Measurements from ENCODE around the gene BRD3. TPM values are rescaled to one million over a fixed set of nuclear protein-coding genes. Genes with fewer than 3 reads are reported as not detected.

BRD3 gene
- total RNA-seq, 1 experiment from 2014 or later = 108 TPM

- TF ChIP-seq, protein P1, sequence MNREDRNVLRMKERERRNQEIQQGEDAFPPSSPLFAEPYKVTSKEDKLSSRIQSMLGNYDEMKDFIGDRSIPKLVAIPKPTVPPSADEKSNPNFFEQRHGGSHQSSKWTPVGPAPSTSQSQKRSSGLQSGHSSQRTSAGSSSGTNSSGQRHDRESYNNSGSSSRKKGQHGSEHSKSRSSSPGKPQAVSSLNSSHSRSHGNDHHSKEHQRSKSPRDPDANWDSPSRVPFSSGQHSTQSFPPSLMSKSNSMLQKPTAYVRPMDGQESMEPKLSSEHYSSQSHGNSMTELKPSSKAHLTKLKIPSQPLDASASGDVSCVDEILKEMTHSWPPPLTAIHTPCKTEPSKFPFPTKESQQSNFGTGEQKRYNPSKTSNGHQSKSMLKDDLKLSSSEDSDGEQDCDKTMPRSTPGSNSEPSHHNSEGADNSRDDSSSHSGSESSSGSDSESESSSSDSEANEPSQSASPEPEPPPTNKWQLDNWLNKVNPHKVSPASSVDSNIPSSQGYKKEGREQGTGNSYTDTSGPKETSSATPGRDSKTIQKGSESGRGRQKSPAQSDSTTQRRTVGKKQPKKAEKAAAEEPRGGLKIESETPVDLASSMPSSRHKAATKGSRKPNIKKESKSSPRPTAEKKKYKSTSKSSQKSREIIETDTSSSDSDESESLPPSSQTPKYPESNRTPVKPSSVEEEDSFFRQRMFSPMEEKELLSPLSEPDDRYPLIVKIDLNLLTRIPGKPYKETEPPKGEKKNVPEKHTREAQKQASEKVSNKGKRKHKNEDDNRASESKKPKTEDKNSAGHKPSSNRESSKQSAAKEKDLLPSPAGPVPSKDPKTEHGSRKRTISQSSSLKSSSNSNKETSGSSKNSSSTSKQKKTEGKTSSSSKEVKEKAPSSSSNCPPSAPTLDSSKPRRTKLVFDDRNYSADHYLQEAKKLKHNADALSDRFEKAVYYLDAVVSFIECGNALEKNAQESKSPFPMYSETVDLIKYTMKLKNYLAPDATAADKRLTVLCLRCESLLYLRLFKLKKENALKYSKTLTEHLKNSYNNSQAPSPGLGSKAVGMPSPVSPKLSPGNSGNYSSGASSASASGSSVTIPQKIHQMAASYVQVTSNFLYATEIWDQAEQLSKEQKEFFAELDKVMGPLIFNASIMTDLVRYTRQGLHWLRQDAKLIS (CRISPR knock-in tag; IDR thresholded peaks at IDR 0.05; ENCODE audit: borderline replicate concordance) = no peak
- TF ChIP-seq, protein P2, sequence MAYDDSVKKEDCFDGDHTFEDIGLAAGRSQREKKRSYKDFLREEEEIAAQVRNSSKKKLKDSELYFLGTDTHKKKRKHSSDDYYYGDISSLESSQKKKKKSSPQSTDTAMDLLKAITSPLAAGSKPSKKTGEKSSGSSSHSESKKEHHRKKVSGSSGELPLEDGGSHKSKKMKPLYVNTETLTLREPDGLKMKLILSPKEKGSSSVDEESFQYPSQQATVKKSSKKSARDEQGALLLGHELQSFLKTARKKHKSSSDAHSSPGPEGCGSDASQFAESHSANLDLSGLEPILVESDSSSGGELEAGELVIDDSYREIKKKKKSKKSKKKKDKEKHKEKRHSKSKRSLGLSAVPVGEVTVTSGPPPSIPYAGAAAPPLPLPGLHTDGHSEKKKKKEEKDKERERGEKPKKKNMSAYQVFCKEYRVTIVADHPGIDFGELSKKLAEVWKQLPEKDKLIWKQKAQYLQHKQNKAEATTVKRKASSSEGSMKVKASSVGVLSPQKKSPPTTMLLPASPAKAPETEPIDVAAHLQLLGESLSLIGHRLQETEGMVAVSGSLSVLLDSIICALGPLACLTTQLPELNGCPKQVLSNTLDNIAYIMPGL (CRISPR knock-in tag; IDR thresholded peaks at IDR 0.05) = no peak
- TF ChIP-seq ATF1 (CRISPR knock-in tag; IDR thresholded peaks at IDR 0.05) (no peak), SP1 (CRISPR knock-in tag; conservative IDR thresholded peaks at IDR 0.05) (no peak), NFYB (CRISPR knock-in tag; conservative IDR thresholded peaks at IDR 0.05; ENCODE audit: low read depth) (no peak), CREM (CRISPR knock-in tag; IDR thresholded peaks at IDR 0.05) (no peak)
- TF ChIP-seq, protein P3, sequence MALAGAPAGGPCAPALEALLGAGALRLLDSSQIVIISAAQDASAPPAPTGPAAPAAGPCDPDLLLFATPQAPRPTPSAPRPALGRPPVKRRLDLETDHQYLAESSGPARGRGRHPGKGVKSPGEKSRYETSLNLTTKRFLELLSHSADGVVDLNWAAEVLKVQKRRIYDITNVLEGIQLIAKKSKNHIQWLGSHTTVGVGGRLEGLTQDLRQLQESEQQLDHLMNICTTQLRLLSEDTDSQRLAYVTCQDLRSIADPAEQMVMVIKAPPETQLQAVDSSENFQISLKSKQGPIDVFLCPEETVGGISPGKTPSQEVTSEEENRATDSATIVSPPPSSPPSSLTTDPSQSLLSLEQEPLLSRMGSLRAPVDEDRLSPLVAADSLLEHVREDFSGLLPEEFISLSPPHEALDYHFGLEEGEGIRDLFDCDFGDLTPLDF (CRISPR knock-in tag; IDR thresholded peaks at IDR 0.05) = no peak
These were observed 17.8 kb downstream of the BRD3 start (continued) for GRCh38 chr9:134049772-134050588.

DNA sequence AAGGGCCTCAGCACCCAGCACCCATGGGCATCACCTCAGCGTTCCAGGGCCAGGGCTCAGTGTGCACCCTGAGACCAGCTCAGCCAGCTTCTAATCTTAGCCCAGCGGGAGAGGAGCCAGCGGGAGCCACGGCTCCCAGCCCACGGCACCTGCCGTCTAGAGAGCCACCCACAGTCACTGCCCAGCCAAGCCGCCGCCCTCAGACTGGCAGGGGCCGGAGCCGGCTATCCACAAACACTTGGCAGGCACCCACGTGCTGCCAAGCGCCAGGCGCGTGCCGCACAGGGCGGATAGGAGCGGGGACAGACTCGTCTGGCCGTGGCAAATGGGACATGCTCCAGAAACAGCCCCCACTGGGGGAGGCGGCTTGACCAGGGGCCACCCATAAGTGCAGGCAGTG, 18.6 kb downstream of the BRD3 start:
- TF ChIP-seq CTCF (IDR thresholded peaks at IDR 0.05) = no peak
- TF ChIP-seq, protein P4, sequence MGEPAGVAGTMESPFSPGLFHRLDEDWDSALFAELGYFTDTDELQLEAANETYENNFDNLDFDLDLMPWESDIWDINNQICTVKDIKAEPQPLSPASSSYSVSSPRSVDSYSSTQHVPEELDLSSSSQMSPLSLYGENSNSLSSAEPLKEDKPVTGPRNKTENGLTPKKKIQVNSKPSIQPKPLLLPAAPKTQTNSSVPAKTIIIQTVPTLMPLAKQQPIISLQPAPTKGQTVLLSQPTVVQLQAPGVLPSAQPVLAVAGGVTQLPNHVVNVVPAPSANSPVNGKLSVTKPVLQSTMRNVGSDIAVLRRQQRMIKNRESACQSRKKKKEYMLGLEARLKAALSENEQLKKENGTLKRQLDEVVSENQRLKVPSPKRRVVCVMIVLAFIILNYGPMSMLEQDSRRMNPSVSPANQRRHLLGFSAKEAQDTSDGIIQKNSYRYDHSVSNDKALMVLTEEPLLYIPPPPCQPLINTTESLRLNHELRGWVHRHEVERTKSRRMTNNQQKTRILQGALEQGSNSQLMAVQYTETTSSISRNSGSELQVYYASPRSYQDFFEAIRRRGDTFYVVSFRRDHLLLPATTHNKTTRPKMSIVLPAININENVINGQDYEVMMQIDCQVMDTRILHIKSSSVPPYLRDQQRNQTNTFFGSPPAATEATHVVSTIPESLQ (CRISPR knock-in tag; IDR thresholded peaks at IDR 0.05) = no peak
- no peak for TF ChIP-seq ERG (CRISPR knock-in tag; IDR thresholded peaks at IDR 0.05)
- TF ChIP-seq ESRRA (CRISPR knock-in tag; IDR thresholded peaks at IDR 0.05; ENCODE audit: borderline replicate concordance) = no peak
- TF ChIP-seq, protein P5, sequence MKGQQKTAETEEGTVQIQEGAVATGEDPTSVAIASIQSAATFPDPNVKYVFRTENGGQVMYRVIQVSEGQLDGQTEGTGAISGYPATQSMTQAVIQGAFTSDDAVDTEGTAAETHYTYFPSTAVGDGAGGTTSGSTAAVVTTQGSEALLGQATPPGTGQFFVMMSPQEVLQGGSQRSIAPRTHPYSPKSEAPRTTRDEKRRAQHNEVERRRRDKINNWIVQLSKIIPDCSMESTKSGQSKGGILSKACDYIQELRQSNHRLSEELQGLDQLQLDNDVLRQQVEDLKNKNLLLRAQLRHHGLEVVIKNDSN (CRISPR knock-in tag; IDR thresholded peaks at IDR 0.05) = no peak
- TF ChIP-seq CREB1 (CRISPR knock-in tag; IDR thresholded peaks at IDR 0.05) = no peak
- TF ChIP-seq NFYB (CRISPR knock-in tag; conservative IDR thresholded peaks at IDR 0.05; ENCODE audit: low read depth) = no peak
- no peak for TF ChIP-seq ZNF532 (CRISPR knock-in tag; IDR thresholded peaks at IDR 0.05; ENCODE audit: borderline replicate concordance)
- no peak for TF ChIP-seq NFATC4 (CRISPR knock-in tag; IDR thresholded peaks at IDR 0.05)
- no peak for ATAC-seq
- Mint-ChIP-seq H3K36me3 (peaks cover 45% of the 10 kb centered on the region), H3K27ac (no peak overlapping the region), H3K4me1 (no peaks in the 10 kb centered on the region), H3K4me3 (no peak overlapping the region), H3K27me3 (ENCODE audit: low read depth) (no peaks in the 10 kb centered on the region), H3K9me3 (no peaks in the 10 kb centered on the region)
- POLR2A ChIA-PET = no interaction called here
- DNase-seq (ENCODE audit: low spot score) = no peak
- CTCF ChIA-PET = no interaction called here
